Measurements from ENCODE around the gene ALG8.

DNA sequence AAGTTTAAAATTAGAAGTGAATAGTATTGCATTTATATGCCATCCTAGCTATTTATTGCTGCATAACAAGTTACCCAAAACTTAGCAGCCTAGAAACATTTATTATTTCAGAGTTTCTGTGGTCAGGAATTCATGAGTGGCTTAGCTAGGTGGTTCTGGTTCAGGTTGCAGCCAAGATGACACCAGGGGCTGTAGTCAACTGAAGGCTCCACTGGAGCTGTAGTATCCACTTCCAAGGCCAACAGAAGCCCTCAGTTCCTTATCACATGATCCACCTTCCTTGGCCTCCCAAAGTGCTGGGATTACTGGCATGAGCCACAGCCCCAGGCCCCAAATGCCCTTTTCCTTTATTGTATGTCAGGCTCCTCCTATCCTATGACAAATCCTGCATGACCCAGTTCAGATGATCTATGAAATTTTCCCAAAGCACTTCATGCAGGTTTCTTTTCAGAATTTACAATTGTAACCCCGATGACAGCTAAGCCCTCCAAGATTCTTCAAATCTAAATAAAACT lies 6.1 kb upstream of the ALG8 start:
- TF ChIP-seq, protein P1, sequence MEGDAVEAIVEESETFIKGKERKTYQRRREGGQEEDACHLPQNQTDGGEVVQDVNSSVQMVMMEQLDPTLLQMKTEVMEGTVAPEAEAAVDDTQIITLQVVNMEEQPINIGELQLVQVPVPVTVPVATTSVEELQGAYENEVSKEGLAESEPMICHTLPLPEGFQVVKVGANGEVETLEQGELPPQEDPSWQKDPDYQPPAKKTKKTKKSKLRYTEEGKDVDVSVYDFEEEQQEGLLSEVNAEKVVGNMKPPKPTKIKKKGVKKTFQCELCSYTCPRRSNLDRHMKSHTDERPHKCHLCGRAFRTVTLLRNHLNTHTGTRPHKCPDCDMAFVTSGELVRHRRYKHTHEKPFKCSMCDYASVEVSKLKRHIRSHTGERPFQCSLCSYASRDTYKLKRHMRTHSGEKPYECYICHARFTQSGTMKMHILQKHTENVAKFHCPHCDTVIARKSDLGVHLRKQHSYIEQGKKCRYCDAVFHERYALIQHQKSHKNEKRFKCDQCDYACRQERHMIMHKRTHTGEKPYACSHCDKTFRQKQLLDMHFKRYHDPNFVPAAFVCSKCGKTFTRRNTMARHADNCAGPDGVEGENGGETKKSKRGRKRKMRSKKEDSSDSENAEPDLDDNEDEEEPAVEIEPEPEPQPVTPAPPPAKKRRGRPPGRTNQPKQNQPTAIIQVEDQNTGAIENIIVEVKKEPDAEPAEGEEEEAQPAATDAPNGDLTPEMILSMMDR (IDR thresholded peaks at IDR 0.05): no peak
- TF ChIP-seq POLR2A (IDR thresholded peaks at IDR 0.05): no peak

Data from body of pancreas (tissue), 4 donors.